Astrocyte (in vitro differentiated cells and primary cell): ENCODE measurements around the gene FSTL4. TPM values are rescaled to one million over a fixed set of nuclear protein-coding genes. Genes with fewer than 3 reads are reported as not detected.

Experiments used
- DNase-seq: peaks from one replicate; pipeline ENCODE4 v3.0.0-alpha.2; 2010; ENCODE audit warnings: low read depth
- FAIRE-seq: peaks from 2 replicates; lab custom pipeline; 2011; peaks lifted over from hg19 to GRCh38; lab: Jason Lieb, UNC
- H2AFZ ChIP-seq: 2 replicates; pipeline ENCODE4 v1.6.0; 2012; ENCODE audit warnings: low read depth, low read length, inconsistent platforms
- H3K27ac ChIP-seq: 2 replicates; pipeline ENCODE4 v1.5.1; 2011; ENCODE audit warnings: low read depth, low read length, inconsistent platforms
- H3K27me3 ChIP-seq: 2 replicates; pipeline ENCODE4 v1.6.0; 2011; ENCODE audit warnings: low read length, inconsistent platforms; ENCODE audit not compliant: insufficient read depth
- H3K36me3 ChIP-seq: 2 replicates; pipeline ENCODE4 v1.5.1; 2011; ENCODE audit warnings: low read length, inconsistent platforms; ENCODE audit not compliant: insufficient read depth
- H3K4me1 ChIP-seq: 2 replicates; pipeline ENCODE4 v1.5.1; 2011; ENCODE audit warnings: low read length, inconsistent platforms; ENCODE audit not compliant: insufficient read depth
- H3K4me2 ChIP-seq: 2 replicates; pipeline ENCODE4 v1.6.0; 2012; ENCODE audit warnings: low read length, inconsistent platforms
- H3K4me3 ChIP-seq: 2 replicates; pipeline ENCODE4 v1.5.1; 2011; ENCODE audit warnings: low read depth, mild to moderate bottlenecking, low read length, inconsistent platforms; ENCODE audit not compliant: insufficient read depth
- H3K79me2 ChIP-seq: 2 replicates; pipeline ENCODE4 v1.6.0; 2012; ENCODE audit warnings: mild to moderate bottlenecking, low read length, inconsistent platforms; ENCODE audit not compliant: insufficient read depth
- H3K9ac ChIP-seq: 2 replicates; pipeline ENCODE4 v1.6.0; 2012; ENCODE audit warnings: mild to moderate bottlenecking, low read length, inconsistent platforms
- H3K9me3 ChIP-seq: 2 replicates; pipeline ENCODE4 v1.5.1; 2012; ENCODE audit warnings: low read depth, mild to moderate bottlenecking, low read length, inconsistent platforms; ENCODE audit not compliant: insufficient read depth
- H4K20me1 ChIP-seq: 2 replicates; pipeline ENCODE4 v1.6.0; 2012; ENCODE audit warnings: low read length, inconsistent platforms; ENCODE audit not compliant: insufficient read depth
- H3K27ac Mint-ChIP-seq: one replicate; pipeline ENCODE4 v1.8.0; 2021; ENCODE audit warnings: mild to moderate bottlenecking, mixed read lengths; ENCODE audit not compliant: unreplicated experiment
- H3K27me3 Mint-ChIP-seq: one replicate; pipeline ENCODE4 v1.8.0; 2021; ENCODE audit warnings: low read depth, mixed read lengths; ENCODE audit not compliant: unreplicated experiment
- H3K36me3 Mint-ChIP-seq: one replicate; pipeline ENCODE4 v1.8.0; 2021; ENCODE audit warnings: low read depth, mixed read lengths; ENCODE audit not compliant: unreplicated experiment
- H3K4me1 Mint-ChIP-seq: one replicate; pipeline ENCODE4 v1.8.0; 2021; ENCODE audit warnings: low read depth, mixed read lengths; ENCODE audit not compliant: unreplicated experiment
- H3K4me3 Mint-ChIP-seq: one replicate; pipeline ENCODE4 v1.8.0; 2021; ENCODE audit warnings: mild to moderate bottlenecking, moderate library complexity, mixed read lengths; ENCODE audit not compliant: unreplicated experiment
- H3K9me3 Mint-ChIP-seq: one replicate; pipeline ENCODE4 v1.8.0; 2021; ENCODE audit warnings: mild to moderate bottlenecking, mixed read lengths; ENCODE audit not compliant: unreplicated experiment
- CTCF ChIP-seq: IDR thresholded peaks from 2 replicates; pipeline ENCODE4 v1.5.1; 2011; ENCODE audit warnings: low read depth, mild to moderate bottlenecking, inconsistent platforms, low read length, moderate library complexity; ENCODE audit not compliant: insufficient read depth
- EZH2 ChIP-seq: IDR thresholded peaks from 2 replicates; pipeline ENCODE4 v1.6.1; 2012; ENCODE audit warnings: mild to moderate bottlenecking, low read length, inconsistent platforms; ENCODE audit not compliant: insufficient read depth
- total RNA-seq: library from RNA; stranded (reverse); gene quantifications from 2 replicates; pipeline ENCODE4 v1.2.1, GENCODE V29; 2021

The FSTL4 gene
- total RNA-seq, 1 donor from 2014 or later: not detected

- Histone ChIP-seq H3K27ac (no peak overlapping the region), H2AFZ (no peak overlapping the region), H3K79me2 (no peaks in the 10 kb centered on the region), H3K4me3 (no peak overlapping the region), H3K4me2 (no peak overlapping the region), H3K9ac (no peak overlapping the region), H3K27me3 (no peaks in the 10 kb centered on the region), H4K20me1 (no peaks in the 10 kb centered on the region), H3K4me1 (no peaks in the 10 kb centered on the region), H3K36me3 (no peaks in the 10 kb centered on the region), H3K9me3 (no peaks in the 10 kb centered on the region)
- Mint-ChIP-seq H3K4me1 (no peaks in the 10 kb centered on the region), H3K9me3 (peaks cover 6% of the 10 kb centered on the region), H3K4me3 (no peak overlapping the region), H3K36me3 (no peaks in the 10 kb centered on the region), H3K27me3 (peaks cover 31% of the 10 kb centered on the region), H3K27ac (no peak overlapping the region)
- TF ChIP-seq CTCF (no peak), EZH2 (no peak)
- DNase-seq (no peak), FAIRE-seq (no peak)
Observed at GRCh38 chr5:133400120-133400519, 212.2 kb downstream of the FSTL4 start.

DNA sequence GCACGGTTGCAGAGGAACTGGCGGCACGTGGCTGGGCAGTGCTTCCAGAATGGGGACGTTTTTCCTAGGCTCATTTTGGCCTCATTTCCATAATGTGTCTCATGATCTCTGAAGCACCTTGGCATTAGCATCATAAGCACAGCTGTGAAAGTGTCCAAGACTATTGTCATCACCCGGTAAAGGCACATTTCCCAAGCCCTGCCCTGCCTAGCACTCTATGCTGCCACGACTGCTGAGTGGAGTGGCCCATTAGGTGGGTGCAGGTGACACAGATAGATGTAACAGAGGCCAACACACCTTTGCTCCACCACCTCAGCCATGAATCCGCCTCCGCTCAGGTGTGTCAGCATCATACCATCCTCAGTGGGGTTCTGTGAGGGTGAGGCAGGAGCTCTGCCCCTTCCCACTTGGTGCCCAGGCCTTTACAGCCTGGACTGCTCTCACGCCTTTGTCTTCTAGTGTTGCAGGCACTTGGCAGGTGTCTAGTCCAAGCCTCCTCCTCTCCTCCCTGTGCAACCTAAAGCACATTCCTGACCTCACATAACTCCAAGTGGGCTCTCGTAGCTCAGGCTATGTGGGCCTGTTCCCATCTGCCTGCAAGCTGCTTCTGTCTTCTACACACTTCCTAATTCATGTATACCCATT is 213.0 kb downstream of the FSTL4 start:
- FAIRE-seq (no peak), DNase-seq (no peak)
- Histone ChIP-seq H3K27ac (no peak overlapping the region), H3K27me3 (no peaks in the 10 kb centered on the region), H3K9ac (no peak overlapping the region), H3K9me3 (no peaks in the 10 kb centered on the region), H3K4me1 (no peaks in the 10 kb centered on the region), H3K79me2 (no peaks in the 10 kb centered on the region), H2AFZ (no peak overlapping the region), H3K4me2 (no peak overlapping the region), H4K20me1 (no peaks in the 10 kb centered on the region), H3K36me3 (no peaks in the 10 kb centered on the region), H3K4me3 (no peak overlapping the region)
- peaks cover 4% of the 10 kb centered on the region for H3K9me3 Mint-ChIP-seq
- no peak overlapping the region for H3K4me3 Mint-ChIP-seq
- no peak overlapping the region for H3K27ac Mint-ChIP-seq
- no peaks in the 10 kb centered on the region for H3K36me3 Mint-ChIP-seq
- H3K4me1 Mint-ChIP-seq: no peaks in the 10 kb centered on the region
- TF ChIP-seq CTCF (no peak), EZH2 (no peak)
- peaks cover 32% of the 10 kb centered on the region for H3K27me3 Mint-ChIP-seq

DNA sequence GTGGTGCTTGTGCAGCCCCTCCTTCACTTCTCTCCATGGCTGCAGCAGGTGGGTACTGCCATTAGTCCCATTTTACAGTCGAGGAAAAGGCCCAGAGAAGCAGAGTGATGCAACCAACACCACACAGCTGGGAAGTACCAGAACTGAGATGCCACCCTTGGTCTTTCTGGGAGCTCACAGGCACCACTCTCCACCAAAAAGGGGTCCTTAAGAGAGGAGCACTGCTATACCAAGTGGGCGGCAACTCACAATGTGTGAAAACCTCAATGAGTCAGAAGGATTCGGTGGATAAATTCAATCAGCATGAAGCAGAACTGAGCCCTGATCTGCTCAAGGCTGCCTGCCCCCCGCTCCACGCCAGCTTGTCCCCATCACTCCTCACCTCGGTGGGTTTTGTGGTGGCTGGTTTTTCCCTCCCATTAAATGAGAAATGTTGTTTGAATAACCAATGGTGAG is 213.7 kb downstream of the FSTL4 start:
- no peak overlapping the region for H3K9ac ChIP-seq
- H3K9me3 ChIP-seq: no peaks in the 10 kb centered on the region
- no peak overlapping the region for H3K27ac ChIP-seq
- Mint-ChIP-seq H3K9me3 (peaks cover 4% of the 10 kb centered on the region), H3K4me1 (no peaks in the 10 kb centered on the region), H3K36me3 (no peaks in the 10 kb centered on the region), H3K27me3 (peaks cover 32% of the 10 kb centered on the region), H3K4me3 (no peak overlapping the region), H3K27ac (no peak overlapping the region)
- H2AFZ ChIP-seq: no peak overlapping the region
- no peaks in the 10 kb centered on the region for H3K4me1 ChIP-seq
- DNase-seq: no peak
- no peaks in the 10 kb centered on the region for H3K79me2 ChIP-seq
- no peak overlapping the region for H3K4me2 ChIP-seq
- H4K20me1 ChIP-seq: no peaks in the 10 kb centered on the region
- TF ChIP-seq EZH2 (no peak), CTCF (no peak)
- no peaks in the 10 kb centered on the region for H3K36me3 ChIP-seq
- no peak overlapping the region for H3K4me3 ChIP-seq
- H3K27me3 ChIP-seq: no peaks in the 10 kb centered on the region
- FAIRE-seq: no peak
